Ovary (tissue), 9 donors: Measurements from ENCODE around the gene HNRNPF. TPM values are rescaled to one million over a fixed set of nuclear protein-coding genes. Genes with fewer than 3 reads are reported as not detected.
A peak's percentile ranks its signal among the peaks of the same experiment; 100 is the strongest.

ENCODE experiments used
- DNase-seq, 5 donors: peaks; one replicate each; pipeline ENCODE4 v3.0.0-alpha.2; 2019 to 2020
- H3K27ac ChIP-seq, 2 donors: fragments of 200-600 bp; one replicate each; pipeline versions ENCODE4 v1.5.1 to v1.8.0; 2019 to 2022
- H3K27me3 ChIP-seq: fragments of 200-600 bp; one replicate; pipeline ENCODE4 v1.8.0; 2022
- H3K36me3 ChIP-seq: fragments of 200-600 bp; sonication (generic); one replicate; pipeline ENCODE4 v1.5.1; 2019
- H3K4me1 ChIP-seq: one replicate; pipeline ENCODE4 v1.8.1; 2013; ENCODE audit warnings: mild to moderate bottlenecking, moderate library complexity; ENCODE audit not compliant: insufficient read depth
- H3K4me3 ChIP-seq: fragments of 200-600 bp; sonication (generic); one replicate; pipeline ENCODE4 v1.5.1; 2017
- H3K9me3 ChIP-seq, 2 donors: fragments of 200-600 bp in 1 of 2; sonication (generic) in 1 of 2; one replicate each; pipeline versions ENCODE4 v1.5.1 to v1.8.1; 2013 to 2019; ENCODE audit warnings: mild to moderate bottlenecking in 1 of 2, moderate library complexity in 1 of 2
- EP300 ChIP-seq: sonication (generic); formaldehyde crosslinking; IDR thresholded peaks from one replicate; pipeline ENCODE4 v1.6.1; 2017; ENCODE audit warnings: antibody characterized with exemption
- POLR2A ChIP-seq: fragments of 450-650 bp; IDR thresholded peaks from one replicate; pipeline ENCODE4 v1.6.1; 2017; ENCODE audit warnings: antibody characterized with exemption, mild to moderate bottlenecking, moderate library complexity
- WGBS, 3 donors: extraction: QIAGEN DNeasy Blood & Tissue Kit in 1 of 3; methylation state at CpG; one replicate each; pipeline versions ENCODE4 v1.1.5 to v1.1.7; 2013 to 2017; 5-methylcytosine and 5-hydroxymethylcytosine counted together
- intact Hi-C, 4 donors: fragments of 100-400 bp; cut with DNase I; formaldehyde crosslinking; loops; one replicate each; pipeline versions ENCODE4 v1.11.0 to v1.15.1; 2022 to 2023
- polyA plus RNA-seq, 2 donors: library from polyadenylated mRNA; stranded (reverse); fragments of 200-250 nt in 1 of 2; fragments of 350-450 nt in 1 of 2; fragmentation: Illumina TruSeq in 1 of 2; extraction: RNeasy Lipid Tissue Mini Kit (QIAGEN cat#74804) in 1 of 2; gene quantifications; one replicate each; pipeline ENCODE4 v1.2.3, GENCODE V29; 2013 to 2014
- total RNA-seq, 7 donors: library from RNA; depleted of rRNA in 2 of 7; stranded (reverse); fragments of >200 nt in 2 of 7; fragmentation: NEBNext Ultra II Directional in 3 of 7; extraction: Animal tissue kit (Norgen Biotek cat#: 25700) in 3 of 7; gene quantifications; one replicate each; pipeline versions ENCODE4 v1.1.0 to v1.2.4, GENCODE V29; 2016 to 2023
- TF ChIP-seq, protein P1 (sequence below), 3 donors: fragments of 450-650 bp in 2 of 3; fragments of 200-600 bp in 1 of 3; IDR thresholded peaks; one replicate each; pipeline versions ENCODE4 v1.5.1 to v1.8.0; 2016 to 2022; ENCODE audit warnings: antibody characterized with exemption in 3 of 3, mild to moderate bottlenecking in 1 of 3
- donor health status: DM: no; HTN: no; CAD: no; lungs with moderate emphysema.
- donor health status: DM: no; HTN: no; CAD: no.
- donor health status: Bipolar disorder and iron deficiency.
- donor health status: DM: yes; HTN: yes; CAD: no.
- donor health status: DM: no; HTN: no; CAD: no.
- donor health status: DM: yes; HTN: yes; CAD: no.

HNRNPF gene
- total and polyA plus RNA-seq, 9 donors = 95.1 to 220 (median 166) TPM

- H3K36me3 ChIP-seq = no peaks in the 10 kb centered on the region
- no peak for TF ChIP-seq EP300
- no peak for TF ChIP-seq POLR2A
- TF ChIP-seq, protein P1, sequence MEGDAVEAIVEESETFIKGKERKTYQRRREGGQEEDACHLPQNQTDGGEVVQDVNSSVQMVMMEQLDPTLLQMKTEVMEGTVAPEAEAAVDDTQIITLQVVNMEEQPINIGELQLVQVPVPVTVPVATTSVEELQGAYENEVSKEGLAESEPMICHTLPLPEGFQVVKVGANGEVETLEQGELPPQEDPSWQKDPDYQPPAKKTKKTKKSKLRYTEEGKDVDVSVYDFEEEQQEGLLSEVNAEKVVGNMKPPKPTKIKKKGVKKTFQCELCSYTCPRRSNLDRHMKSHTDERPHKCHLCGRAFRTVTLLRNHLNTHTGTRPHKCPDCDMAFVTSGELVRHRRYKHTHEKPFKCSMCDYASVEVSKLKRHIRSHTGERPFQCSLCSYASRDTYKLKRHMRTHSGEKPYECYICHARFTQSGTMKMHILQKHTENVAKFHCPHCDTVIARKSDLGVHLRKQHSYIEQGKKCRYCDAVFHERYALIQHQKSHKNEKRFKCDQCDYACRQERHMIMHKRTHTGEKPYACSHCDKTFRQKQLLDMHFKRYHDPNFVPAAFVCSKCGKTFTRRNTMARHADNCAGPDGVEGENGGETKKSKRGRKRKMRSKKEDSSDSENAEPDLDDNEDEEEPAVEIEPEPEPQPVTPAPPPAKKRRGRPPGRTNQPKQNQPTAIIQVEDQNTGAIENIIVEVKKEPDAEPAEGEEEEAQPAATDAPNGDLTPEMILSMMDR (IDR thresholded peaks at IDR 0.05) = no peak
- 86 to 92% (median 89%) methylated on average over 2 of the region's 2 CpGs for WGBS, 3 donors
- no peaks in the 10 kb centered on the region for H3K4me1 ChIP-seq
- H3K27me3 ChIP-seq = no peaks in the 10 kb centered on the region
- H3K27ac ChIP-seq = no peak overlapping the region
- intact Hi-C loops = no loop called here
- no peaks in the 10 kb centered on the region for H3K9me3 ChIP-seq
- no peak overlapping the region for H3K4me3 ChIP-seq
- DNase-seq = no peak
These were observed 36.0 kb upstream of the HNRNPF start for GRCh38 chr10:43444897-43445466.

- Histone ChIP-seq H3K4me1 (no peaks in the 10 kb centered on the region), H3K4me3 (no peak overlapping the region), H3K9me3 (no peaks in the 10 kb centered on the region), H3K36me3 (no peaks in the 10 kb centered on the region), H3K27ac (no peak overlapping the region), H3K27me3 (no peaks in the 10 kb centered on the region)
- 88 to 94% (median 90%) methylated on average over 7 of the region's 7 CpGs for WGBS, 3 donors
- intact Hi-C loops = no loop called here
- no peak for DNase-seq
- TF ChIP-seq EP300 (no peak), POLR2A (no peak)
These were observed 35.3 kb upstream of the HNRNPF start for GRCh38 chr10:43444323-43444722.

DNA sequence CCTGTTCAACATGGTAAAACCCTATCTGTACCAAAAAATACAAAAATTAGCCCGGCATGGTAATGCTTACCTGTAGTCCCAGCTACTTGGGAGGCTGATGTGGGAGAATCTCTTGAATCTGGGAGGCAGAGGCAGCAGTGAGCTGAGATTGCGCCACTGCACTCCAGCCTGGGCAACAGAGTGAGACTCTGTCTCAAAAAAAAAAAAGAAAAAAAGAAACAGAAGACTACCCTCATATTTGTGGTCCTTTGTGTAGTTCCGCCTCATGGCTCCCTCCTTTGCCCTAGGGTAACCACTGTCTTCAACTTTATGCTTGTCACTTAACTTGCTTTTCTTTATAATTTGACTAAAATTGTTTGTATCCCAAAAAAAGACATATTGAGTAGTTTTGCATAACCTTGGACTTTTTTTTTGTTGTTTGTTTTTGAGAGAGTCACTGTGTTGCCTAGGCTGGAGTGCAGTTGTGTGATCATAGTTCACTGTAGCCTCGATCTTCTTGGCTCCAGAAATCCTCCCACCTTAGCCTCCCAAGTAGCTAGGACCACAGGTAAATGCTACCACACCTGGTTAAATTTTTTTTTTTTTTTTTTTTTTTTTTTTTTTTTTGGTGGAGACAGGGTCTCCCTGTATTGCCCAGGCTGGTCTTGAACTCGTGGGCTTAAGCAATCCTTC, 31.6 kb upstream of the HNRNPF start:
- no peak for DNase-seq
- Histone ChIP-seq H3K27ac (no peak overlapping the region), H3K9me3 (no peaks in the 10 kb centered on the region), H3K36me3 (no peaks in the 10 kb centered on the region), H3K4me1 (no peaks in the 10 kb centered on the region), H3K27me3 (no peaks in the 10 kb centered on the region), H3K4me3 (no peak overlapping the region)
- TF ChIP-seq EP300 (no peak), POLR2A (no peak)
- TF ChIP-seq, protein P1 (IDR thresholded peaks at IDR 0.05) = no peak
- WGBS, 3 donors = 81 to 89% (median 83%) methylated on average over 5 of the region's 5 CpGs
- intact Hi-C loops = no loop called here

- Histone ChIP-seq H3K27me3 (no peaks in the 10 kb centered on the region), H3K36me3 (no peaks in the 10 kb centered on the region), H3K27ac (peak overlapping the region; percentile 84 to 97), H3K4me3 (peak overlapping the region; percentile 68), H3K4me1 (peaks cover 2% of the 10 kb centered on the region), H3K9me3 (no peaks in the 10 kb centered on the region)
- TF ChIP-seq EP300 (no peak), POLR2A (peak; percentile 73)
- intact Hi-C loops = loop anchor here in 1 of 4 donors (2.0 to 5.0 kb wide), 3 partner anchors 17 to 655 kb away; partner anchors contain the start of gene BMS1
- DNase-seq = no peak
- WGBS, 3 donors = 2 to 3% (median 3%) methylated on average over 29 to 30 of the region's 30 CpGs
These were observed 28.3 kb upstream of the HNRNPF start for GRCh38 chr10:43437141-43437870.

GRCh38 chr10:43436291-43437140, 27.5 kb upstream of the HNRNPF start, which contains the start of gene ZNF487:
ZNF487 (plus strand) TSS chr10:43437111; CDS start chr10:43475814, 38,703 bp downstream.
- Histone ChIP-seq H3K9me3 (no peaks in the 10 kb centered on the region), H3K27ac (peak within 1 kb of the TSS; percentile 84 to 97), H3K4me1 (peaks cover 2% of the 10 kb centered on the region), H3K36me3 (no peaks in the 10 kb centered on the region), H3K27me3 (no peaks in the 10 kb centered on the region), H3K4me3 (peak within 1 kb of the TSS; percentile 68)
- WGBS, 3 donors = 0% methylated on average over 67 to 69 of the region's 69 CpGs
- peak; percentile 85 to 94 (median 93) for DNase-seq
- TF ChIP-seq POLR2A (peak; percentile 89), EP300 (no peak)
- TF ChIP-seq, protein P1 (IDR thresholded peaks at IDR 0.05) = peak in 2 of 3 donors; percentile 13 to 25
- intact Hi-C loops = loop anchor here in 1 of 4 donors (2.0 to 5.0 kb wide), 3 partner anchors 16 to 654 kb away; partner anchors contain the start of gene BMS1
